K562 (cell line): Measurements from ENCODE around the gene DYRK4. TPM values are rescaled to one million over a fixed set of nuclear protein-coding genes. Genes with fewer than 3 reads are reported as not detected.

Source experiments
- AFF1 ChIP-seq, 2 experiments: fragments of 450-650 bp; IDR thresholded peaks; 2 replicates each; pipeline ENCODE4 v1.6.1; 2018; ENCODE audit warnings: mild to moderate bottlenecking in 2 of 2, low read depth in 1 of 2; ENCODE audit not compliant: partially characterized antibody in 2 of 2
- CREM ChIP-seq: IDR thresholded peaks from 2 replicates; pipeline ENCODE4 v1.6.1; 2014; ENCODE audit warnings: antibody characterized with exemption, low read depth
- FOXK2 ChIP-seq, 2 experiments: fragments of 450-650 bp; IDR thresholded peaks in 1 of 2; conservative IDR thresholded peaks in 1 of 2; 2 replicates each; pipeline ENCODE4 v1.6.1; 2016; ENCODE audit warnings: low read depth in 2 of 2, mild to moderate bottlenecking in 1 of 2
- HCFC1 ChIP-seq: IDR thresholded peaks from 2 replicates; pipeline ENCODE4 v1.6.1; 2012; ENCODE audit warnings: low read depth, low read length, improper control_type of control experiment
- MTA3 ChIP-seq: fragments of 450-650 bp; formaldehyde crosslinking; IDR thresholded peaks from 2 replicates; pipeline ENCODE4 v1.6.1; 2017; ENCODE audit warnings: mild to moderate bottlenecking, borderline replicate concordance
- NFIC ChIP-seq: fragments of 450-650 bp; IDR thresholded peaks from 2 replicates; pipeline ENCODE4 v1.6.1; 2017; ENCODE audit warnings: mild to moderate bottlenecking, inconsistent platforms
- PHF20 ChIP-seq: fragments of 450-650 bp; IDR thresholded peaks from 2 replicates; pipeline ENCODE4 v1.6.1; 2018; ENCODE audit not compliant: partially characterized antibody
- PHF8 ChIP-seq: fragments of 200-600 bp; sonication (generic); IDR thresholded peaks from 2 replicates; pipeline ENCODE4 v1.6.1; 2012; ENCODE audit warnings: mixed run types, mild to moderate bottlenecking, inconsistent platforms, low read length, moderate library complexity, borderline replicate concordance
- USF2 ChIP-seq: sonication (generic); formaldehyde crosslinking; IDR thresholded peaks from 2 replicates; pipeline ENCODE4 v1.5.0; 2020; ENCODE audit warnings: missing genetic modification reagents
- ZNF717 ChIP-seq: fragments of 250-450 bp; sonication (Bioruptor Pico); IDR thresholded peaks from 2 replicates; pipeline ENCODE4 v1.5.0; 2021
- ZNF75A ChIP-seq: fragments of 450-650 bp; formaldehyde crosslinking; IDR thresholded peaks from 2 replicates; pipeline ENCODE4 v1.4.0; 2020; ENCODE audit warnings: mild to moderate bottlenecking
- polyA plus RNA-seq, 8 experiments: library from polyadenylated mRNA; depleted of rRNA in 4 of 8; stranded (reverse) in 5 of 8; unstranded in 3 of 8; fragments of >200 nt; fragmentation: Nextera tagmentation in 2 of 8; fragmentation: Illumina TruSeq in 1 of 8; extraction: Ambion mirVana in 2 of 8; extraction: Trizol in 1 of 8; gene quantifications; 2 replicates each; pipeline versions ENCODE4 v1.2.1 to v1.2.3, GENCODE V29; 2011 to 2014; ENCODE audit warnings: inconsistent platforms in 1 of 8, missing spikeins in 1 of 8
- total RNA-seq, 7 experiments: library from RNA; depleted of rRNA in 6 of 7; stranded (reverse); fragments of >200 nt in 6 of 7; fragmentation: Illumina TruSeq in 2 of 7; extraction: Trizol in 2 of 7; gene quantifications; 2 replicates each; pipeline versions ENCODE4 v1.2.1 to v1.2.3, GENCODE V29; 2011 to 2021; ENCODE audit warnings: low replicate concordance in 1 of 7
- TF ChIP-seq, protein P1 (sequence below): fragments of 250-450 bp; sonication (Bioruptor Pico); IDR thresholded peaks from 2 replicates; pipeline ENCODE4 v1.4.0; 2020; ENCODE audit warnings: mild to moderate bottlenecking, moderate library complexity
- TF ChIP-seq, protein P2 (sequence below), 2 experiments: fragments of 450-650 bp; formaldehyde crosslinking in 1 of 2; IDR thresholded peaks; 2 replicates each; pipeline versions ENCODE4 v1.4.0 to v1.6.1; 2014 to 2020; ENCODE audit warnings: mild to moderate bottlenecking in 2 of 2, borderline replicate concordance in 1 of 2, low read depth in 1 of 2

Gene DYRK4
- total and polyA plus RNA-seq, 9 of the 15 experiments (the other 6 are each of a cell fraction or from before 2014, with no cell fraction given), result 13.4 to 37.4 (median 22.2) TPM

- TF ChIP-seq, protein P1, sequence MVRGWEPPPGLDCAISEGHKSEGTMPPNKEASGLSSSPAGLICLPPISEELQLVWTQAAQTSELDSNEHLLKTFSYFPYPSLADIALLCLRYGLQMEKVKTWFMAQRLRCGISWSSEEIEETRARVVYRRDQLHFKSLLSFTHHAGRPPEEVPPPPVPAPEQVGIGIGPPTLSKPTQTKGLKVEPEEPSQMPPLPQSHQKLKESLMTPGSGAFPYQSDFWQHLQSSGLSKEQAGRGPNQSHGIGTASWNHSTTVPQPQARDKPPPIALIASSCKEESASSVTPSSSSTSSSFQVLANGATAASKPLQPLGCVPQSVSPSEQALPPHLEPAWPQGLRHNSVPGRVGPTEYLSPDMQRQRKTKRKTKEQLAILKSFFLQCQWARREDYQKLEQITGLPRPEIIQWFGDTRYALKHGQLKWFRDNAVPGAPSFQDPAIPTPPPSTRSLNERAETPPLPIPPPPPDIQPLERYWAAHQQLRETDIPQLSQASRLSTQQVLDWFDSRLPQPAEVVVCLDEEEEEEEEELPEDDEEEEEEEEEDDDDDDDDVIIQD (CRISPR knock-in tag), result no peak
- TF ChIP-seq NFIC (no peak), MTA3 (peak; percentile 97), FOXK2 (conservative IDR thresholded peaks at IDR 0.05 in 1 of 2, IDR thresholded peaks at IDR 0.05 in 1 of 2; ENCODE audit: low read depth in 2 of 2) (peak; percentile 17 to 53; a peak in 1 of 4 replicates), CREM (peak; percentile 39; the same call in 1 of the 2 replicates), ZNF717 (CRISPR knock-in tag) (no peak), PHF20 (peak; percentile 20), USF2 (CRISPR knock-in tag) (no peak), PHF8 (peak; percentile 55; the same call in 1 of the 2 replicates), AFF1 (IDR thresholded peaks at IDR 0.05; ENCODE audit: low read depth in 1 of 2, partially characterized antibody in 2 of 2) (no peak), HCFC1 (peak; percentile 46; the same call in 1 of the 2 replicates), ZNF75A (CRISPR knock-in tag) (no peak)
- TF ChIP-seq, protein P2, sequence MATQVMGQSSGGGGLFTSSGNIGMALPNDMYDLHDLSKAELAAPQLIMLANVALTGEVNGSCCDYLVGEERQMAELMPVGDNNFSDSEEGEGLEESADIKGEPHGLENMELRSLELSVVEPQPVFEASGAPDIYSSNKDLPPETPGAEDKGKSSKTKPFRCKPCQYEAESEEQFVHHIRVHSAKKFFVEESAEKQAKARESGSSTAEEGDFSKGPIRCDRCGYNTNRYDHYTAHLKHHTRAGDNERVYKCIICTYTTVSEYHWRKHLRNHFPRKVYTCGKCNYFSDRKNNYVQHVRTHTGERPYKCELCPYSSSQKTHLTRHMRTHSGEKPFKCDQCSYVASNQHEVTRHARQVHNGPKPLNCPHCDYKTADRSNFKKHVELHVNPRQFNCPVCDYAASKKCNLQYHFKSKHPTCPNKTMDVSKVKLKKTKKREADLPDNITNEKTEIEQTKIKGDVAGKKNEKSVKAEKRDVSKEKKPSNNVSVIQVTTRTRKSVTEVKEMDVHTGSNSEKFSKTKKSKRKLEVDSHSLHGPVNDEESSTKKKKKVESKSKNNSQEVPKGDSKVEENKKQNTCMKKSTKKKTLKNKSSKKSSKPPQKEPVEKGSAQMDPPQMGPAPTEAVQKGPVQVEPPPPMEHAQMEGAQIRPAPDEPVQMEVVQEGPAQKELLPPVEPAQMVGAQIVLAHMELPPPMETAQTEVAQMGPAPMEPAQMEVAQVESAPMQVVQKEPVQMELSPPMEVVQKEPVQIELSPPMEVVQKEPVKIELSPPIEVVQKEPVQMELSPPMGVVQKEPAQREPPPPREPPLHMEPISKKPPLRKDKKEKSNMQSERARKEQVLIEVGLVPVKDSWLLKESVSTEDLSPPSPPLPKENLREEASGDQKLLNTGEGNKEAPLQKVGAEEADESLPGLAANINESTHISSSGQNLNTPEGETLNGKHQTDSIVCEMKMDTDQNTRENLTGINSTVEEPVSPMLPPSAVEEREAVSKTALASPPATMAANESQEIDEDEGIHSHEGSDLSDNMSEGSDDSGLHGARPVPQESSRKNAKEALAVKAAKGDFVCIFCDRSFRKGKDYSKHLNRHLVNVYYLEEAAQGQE (IDR thresholded peaks at IDR 0.05; ENCODE audit: borderline replicate concordance), result peak; percentile 23; the same call in 1 of the 2 replicates
- TF ChIP-seq, protein P2 (CRISPR knock-in tag; IDR thresholded peaks at IDR 0.05; ENCODE audit: low read depth), result no peak
Observed at GRCh38 chr12:4604684-4605193, 42.7 kb downstream of the DYRK4 start (continued).
